HEK293 (cell line): Measurements from ENCODE around the gene ATP6V0C.

Experiments used
- CTCF ChIA-PET: fragments of 350-600 bp; formaldehyde crosslinking; extraction: SDS; loops from one replicate; lab custom pipeline; 2021; ENCODE audit warnings: antibody characterized with exemption; lab: Yijun Ruan, JAX
- POLR2A ChIA-PET: fragments of 300-600 bp; formaldehyde crosslinking; extraction: SDS; loops from one replicate; lab custom pipeline; 2020; ENCODE audit warnings: antibody characterized with exemption, inconsistent platforms; lab: Yijun Ruan, JAX
- H3K27ac ChIP-seq: fragments of 200-500 bp; sonication (Bioruptor generic); 2 replicates; pipeline ENCODE4 v1.5.1; 2014; ENCODE audit warnings: low read depth, low read length, control low read depth, inconsistent platforms; ENCODE audit errors: extremely low read depth
- H3K36me3 ChIP-seq, 2 experiments: fragments of 200-500 bp in 1 of 2; sonication (Bioruptor generic) in 1 of 2; 1 replicate in 1 of 2; 2 replicates in 1 of 2; pipeline ENCODE4 v1.5.1; 2014 to 2017; ENCODE audit warnings: inconsistent platforms in 2 of 2, low read length in 2 of 2; ENCODE audit not compliant: control insufficient read depth in 2 of 2, insufficient read depth in 1 of 2
- H3K4me1 ChIP-seq: fragments of 200-500 bp; sonication (Bioruptor generic); 2 replicates; pipeline ENCODE4 v1.5.1; 2014; ENCODE audit warnings: mild to moderate bottlenecking, low read length, inconsistent platforms; ENCODE audit not compliant: control insufficient read depth, insufficient read depth
- H3K4me3 ChIP-seq: 2 replicates; pipeline ENCODE4 v1.5.1; 2011; ENCODE audit warnings: low read depth, mild to moderate bottlenecking, control low read depth, low read length, moderate library complexity
- H3K9me3 ChIP-seq: fragments of 200-500 bp; sonication (Bioruptor generic); 2 replicates; pipeline ENCODE4 v1.5.1; 2014; ENCODE audit warnings: low read depth, low read length, inconsistent platforms; ENCODE audit not compliant: control insufficient read depth, insufficient read depth
- EGR2 ChIP-seq: fragments of 450-650 bp; formaldehyde crosslinking; IDR thresholded peaks from 2 replicates; pipeline ENCODE4 v1.5.1; 2016; ENCODE audit warnings: low read depth, missing biosample characterization, missing genetic modification characterization
- GLIS1 ChIP-seq: fragments of 450-650 bp; formaldehyde crosslinking; IDR thresholded peaks from 2 replicates; pipeline ENCODE4 v1.5.1; 2016; ENCODE audit warnings: missing biosample characterization, missing genetic modification characterization
- KLF1 ChIP-seq: fragments of 450-650 bp; formaldehyde crosslinking; IDR thresholded peaks from 2 replicates; pipeline ENCODE4 v1.5.1; 2016; ENCODE audit warnings: missing biosample characterization, missing genetic modification characterization
- MZF1 ChIP-seq: fragments of 450-650 bp; formaldehyde crosslinking; IDR thresholded peaks from 2 replicates; pipeline ENCODE4 v1.5.1; 2017; ENCODE audit warnings: missing biosample characterization, missing genetic modification characterization, borderline replicate concordance
- OSR2 ChIP-seq: fragments of 450-650 bp; formaldehyde crosslinking; IDR thresholded peaks from 2 replicates; pipeline ENCODE4 v1.5.1; 2016; ENCODE audit warnings: missing biosample characterization, missing genetic modification characterization
- SALL2 ChIP-seq: fragments of 450-650 bp; formaldehyde crosslinking; IDR thresholded peaks from 2 replicates; pipeline ENCODE4 v1.5.0; 2017; ENCODE audit warnings: missing biosample characterization, mild to moderate bottlenecking, missing genetic modification characterization, borderline replicate concordance
- SCRT1 ChIP-seq: fragments of 450-650 bp; formaldehyde crosslinking; IDR thresholded peaks from 2 replicates; pipeline ENCODE4 v1.5.1; 2016; ENCODE audit warnings: missing biosample characterization, missing genetic modification characterization, borderline replicate concordance
- ZNF112 ChIP-seq: fragments of 450-650 bp; formaldehyde crosslinking; IDR thresholded peaks from 2 replicates; pipeline ENCODE4 v1.5.0; 2017; ENCODE audit warnings: missing biosample characterization, missing genetic modification characterization
- ZNF146 ChIP-seq: fragments of 450-650 bp; formaldehyde crosslinking; IDR thresholded peaks from 2 replicates; pipeline ENCODE4 v1.5.1; 2016; ENCODE audit warnings: missing biosample characterization, missing genetic modification characterization
- ZNF155 ChIP-seq: fragments of 450-650 bp; formaldehyde crosslinking; IDR thresholded peaks from 2 replicates; pipeline ENCODE4 v1.5.1; 2016; ENCODE audit warnings: missing biosample characterization, missing genetic modification characterization
- ZNF221 ChIP-seq: fragments of 450-650 bp; formaldehyde crosslinking; IDR thresholded peaks from 2 replicates; pipeline ENCODE4 v1.5.1; 2017; ENCODE audit warnings: missing biosample characterization, missing genetic modification characterization, borderline replicate concordance
- ZNF366 ChIP-seq: fragments of 450-650 bp; formaldehyde crosslinking; conservative IDR thresholded peaks from 2 replicates; pipeline ENCODE4 v1.5.1; 2016; ENCODE audit warnings: missing biosample characterization, missing genetic modification characterization
- ZNF391 ChIP-seq: fragments of 450-650 bp; formaldehyde crosslinking; IDR thresholded peaks from 2 replicates; pipeline ENCODE4 v1.5.1; 2016; ENCODE audit warnings: low read depth, missing biosample characterization, missing genetic modification characterization, borderline replicate concordance
- ZNF433 ChIP-seq: fragments of 450-650 bp; formaldehyde crosslinking; IDR thresholded peaks from 2 replicates; pipeline ENCODE4 v1.5.1; 2016; ENCODE audit warnings: missing biosample characterization, missing genetic modification characterization, low read depth
- ZNF530 ChIP-seq: fragments of 450-650 bp; formaldehyde crosslinking; IDR thresholded peaks from 2 replicates; pipeline ENCODE4 v1.5.1; 2016; ENCODE audit warnings: low read depth, missing biosample characterization, missing genetic modification characterization
- ZNF664 ChIP-seq: fragments of 450-650 bp; formaldehyde crosslinking; IDR thresholded peaks from 2 replicates; pipeline ENCODE4 v1.5.1; 2016; ENCODE audit warnings: missing biosample characterization, missing genetic modification characterization
- ZNF776 ChIP-seq: fragments of 450-650 bp; formaldehyde crosslinking; IDR thresholded peaks from 2 replicates; pipeline ENCODE4 v1.5.0; 2017; ENCODE audit warnings: missing biosample characterization, missing genetic modification characterization, borderline replicate concordance
- ZNF792 ChIP-seq: fragments of 450-650 bp; formaldehyde crosslinking; IDR thresholded peaks from 2 replicates; pipeline ENCODE4 v1.5.1; 2016; ENCODE audit warnings: missing biosample characterization, missing genetic modification characterization
- ZNF830 ChIP-seq: fragments of 450-650 bp; IDR thresholded peaks from 2 replicates; pipeline ENCODE4 v1.5.0; 2018; ENCODE audit warnings: missing biosample characterization, missing genetic modification characterization, low read depth, mild to moderate bottlenecking, moderate library complexity
- TF ChIP-seq, protein P1 (sequence below): fragments of 450-650 bp; formaldehyde crosslinking; IDR thresholded peaks from 2 replicates; pipeline ENCODE4 v1.5.1; 2017; ENCODE audit warnings: missing biosample characterization, missing genetic modification characterization

The ATP6V0C gene

DNA sequence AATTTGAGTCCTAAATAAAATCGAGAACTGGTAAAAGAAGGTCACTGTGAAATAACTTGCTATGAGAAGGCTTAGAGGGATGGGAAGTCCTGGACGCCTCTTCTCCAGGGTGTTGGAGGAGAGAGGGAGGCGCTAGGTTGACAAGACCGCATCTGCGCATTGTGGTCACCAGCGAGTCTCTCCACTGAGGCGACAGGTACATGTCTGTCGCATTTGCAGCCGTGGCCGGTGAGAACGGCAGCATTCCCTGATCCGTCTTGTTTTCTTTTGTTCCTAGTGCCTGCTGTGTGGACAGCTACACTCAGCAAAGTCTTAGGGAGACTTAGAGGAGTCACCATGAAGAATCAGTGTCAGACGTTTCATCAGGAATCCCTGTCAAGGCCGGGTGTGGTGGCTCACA is 8.1 kb upstream of the ATP6V0C start:
- H3K9me3 ChIP-seq = no peaks in the 10 kb centered on the region
- TF ChIP-seq, protein P1, sequence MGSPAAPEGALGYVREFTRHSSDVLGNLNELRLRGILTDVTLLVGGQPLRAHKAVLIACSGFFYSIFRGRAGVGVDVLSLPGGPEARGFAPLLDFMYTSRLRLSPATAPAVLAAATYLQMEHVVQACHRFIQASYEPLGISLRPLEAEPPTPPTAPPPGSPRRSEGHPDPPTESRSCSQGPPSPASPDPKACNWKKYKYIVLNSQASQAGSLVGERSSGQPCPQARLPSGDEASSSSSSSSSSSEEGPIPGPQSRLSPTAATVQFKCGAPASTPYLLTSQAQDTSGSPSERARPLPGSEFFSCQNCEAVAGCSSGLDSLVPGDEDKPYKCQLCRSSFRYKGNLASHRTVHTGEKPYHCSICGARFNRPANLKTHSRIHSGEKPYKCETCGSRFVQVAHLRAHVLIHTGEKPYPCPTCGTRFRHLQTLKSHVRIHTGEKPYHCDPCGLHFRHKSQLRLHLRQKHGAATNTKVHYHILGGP = no peak
- TF ChIP-seq KLF1 (tag by site-specific recombination) (0 out of 2 replicates have a peak, but pooled peaks have one; percentile 9), SCRT1 (tag by site-specific recombination) (peak; percentile 74), ZNF776 (tag by site-specific recombination) (no peak)
- H3K27ac ChIP-seq = no peak overlapping the region
- H3K4me3 ChIP-seq = no peak overlapping the region
- no peaks in the 10 kb centered on the region; a peak in 1 of 3 replicates for H3K36me3 ChIP-seq
- ChIA-PET POLR2A (no interaction called here), CTCF (no interaction called here)
- peaks cover 7% of the 10 kb centered on the region for H3K4me1 ChIP-seq

GRCh38 chr16:2507052-2507659 is 6.6 kb upstream of the ATP6V0C start:
- Histone ChIP-seq H3K4me3 (no peak overlapping the region), H3K36me3 (no peaks in the 10 kb centered on the region; a peak in 1 of 3 replicates), H3K9me3 (no peaks in the 10 kb centered on the region), H3K4me1 (peaks cover 2% of the 10 kb centered on the region; the same call in 1 of the 2 replicates), H3K27ac (no peak overlapping the region)
- ChIA-PET CTCF (no interaction called here), POLR2A (interaction anchor here (0.6 to 1.0 kb wide), 2 partner anchors 48 to 495 kb away, joined by 3 to 6 read pairs; partner anchors contain the start of gene TEDC2)
- TF ChIP-seq ZNF221 (tag by site-specific recombination) (no peak), GLIS1 (peak; percentile 72), EGR2 (tag by site-specific recombination) (peak; percentile 30; the same call in 1 of the 2 replicates), ZNF792 (tag by site-specific recombination) (no peak), ZNF112 (tag by site-specific recombination) (no peak), ZNF830 (tag by site-specific recombination) (no peak), MZF1 (tag by site-specific recombination) (no peak), ZNF530 (tag by site-specific recombination) (no peak), ZNF664 (tag by site-specific recombination) (no peak), SALL2 (tag by site-specific recombination) (no peak), ZNF146 (tag by site-specific recombination) (no peak), ZNF155 (tag by site-specific recombination) (no peak), OSR2 (tag by site-specific recombination) (no peak), ZNF433 (tag by site-specific recombination) (no peak)

- ChIA-PET CTCF (no interaction called here), POLR2A (interaction anchor here (0.6 kb wide), 1 partner anchor 496 kb away, joined by 6 read pairs; no protein-coding TSS in a partner anchor)
- peaks cover 2% of the 10 kb centered on the region; the same call in 1 of the 2 replicates for H3K4me1 ChIP-seq
- H3K36me3 ChIP-seq = no peaks in the 10 kb centered on the region; a peak in 1 of 3 replicates
- no peak for TF ChIP-seq ZNF830 (tag by site-specific recombination)
- TF ChIP-seq ZNF366 (tag by site-specific recombination) = no peak
- TF ChIP-seq ZNF391 (tag by site-specific recombination) = no peak
- no peak overlapping the region for H3K4me3 ChIP-seq
- no peaks in the 10 kb centered on the region for H3K9me3 ChIP-seq
- H3K27ac ChIP-seq = no peak overlapping the region
Observed at GRCh38 chr16:2507665-2508064, 6.1 kb upstream of the ATP6V0C start.
